Body of pancreas (tissue), 4 donors: ENCODE measurements around the gene SLC50A1.

Experiments
- CTCF ChIP-seq, 7 experiments: fragments of 450-650 bp in 4 of 7; fragments of 200-600 bp in 3 of 7; sonication (generic) in 3 of 7; IDR thresholded peaks; one replicate each; pipeline ENCODE4 v1.5.1; 2016 to 2019; ENCODE audit warnings: antibody characterized with exemption in 7 of 7
- POLR2A ChIP-seq, 3 donors: fragments of 450-650 bp; IDR thresholded peaks; one replicate each; pipeline ENCODE4 v1.6.1; 2016; ENCODE audit warnings: antibody characterized with exemption in 3 of 3, mild to moderate bottlenecking in 2 of 3

DNA sequence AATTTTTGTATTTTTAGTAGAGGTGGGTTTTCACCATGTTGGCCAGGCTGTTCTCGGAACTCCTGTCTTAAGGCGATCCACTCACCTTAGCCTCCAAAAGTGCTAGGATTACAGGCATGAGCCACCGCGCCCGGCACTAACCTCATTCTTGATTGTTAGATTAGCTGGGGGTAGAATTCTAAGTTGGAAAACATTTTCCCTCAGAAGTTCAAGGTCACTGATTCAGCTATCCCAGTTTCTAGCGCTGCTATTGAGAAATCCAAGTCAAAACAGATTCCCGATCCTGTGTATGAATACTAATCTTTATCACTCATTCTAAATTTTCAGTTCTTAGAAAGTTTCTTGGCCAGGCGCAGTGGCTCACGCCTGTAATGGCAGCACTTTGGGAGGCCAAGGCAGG lies 32.3 kb upstream of the SLC50A1 start:
- no peak for TF ChIP-seq CTCF (IDR thresholded peaks at IDR 0.05)
- TF ChIP-seq POLR2A (IDR thresholded peaks at IDR 0.05): no peak
